SU-DHL-6 (cell line): ENCODE results near the gene ADGRB3.

Experiments
- H2AFZ ChIP-seq: fragments of 200-600 bp; sonication (generic); 2 replicates; pipeline ENCODE4 v1.6.1; 2014; ENCODE audit warnings: low read depth, mild to moderate bottlenecking, moderate library complexity, mixed read lengths, antibody characterized with exemption, low read length; ENCODE audit not compliant: severe bottlenecking
- H3F3A ChIP-seq: fragments of 200-600 bp; shearing (Covaris generic); 2 replicates; pipeline ENCODE4 v1.6.0; 2016; ENCODE audit warnings: antibody characterized with exemption, mild to moderate bottlenecking; ENCODE audit not compliant: insufficient read depth
- H3K27ac ChIP-seq: fragments of 200-600 bp; sonication (generic); 2 replicates; pipeline ENCODE4 v1.5.1; 2016; ENCODE audit warnings: low read depth, mild to moderate bottlenecking, low read length, moderate library complexity, mixed read lengths
- H3K27me3 ChIP-seq: fragments of 200-600 bp; sonication (generic), shearing (Covaris generic); 2 replicates; pipeline ENCODE4 v1.6.0; 2014; ENCODE audit warnings: mild to moderate bottlenecking, low read length
- H3K36me3 ChIP-seq: fragments of 200-600 bp; sonication (generic); 2 replicates; pipeline ENCODE4 v1.6.1; 2014; ENCODE audit warnings: mild to moderate bottlenecking, low read length, mixed read lengths
- H3K4me2 ChIP-seq: fragments of 300-600, 200-600 bp; shearing (Covaris generic), sonication (generic); 2 replicates; pipeline ENCODE4 v1.6.0; 2014; ENCODE audit warnings: low read length, low read depth, mild to moderate bottlenecking; ENCODE audit not compliant: poor library complexity, severe bottlenecking
- H3K4me3 ChIP-seq: fragments of 200-600 bp; sonication (generic); 2 replicates; pipeline ENCODE4 v1.5.1; 2014; ENCODE audit warnings: antibody characterized with exemption, low read length, mild to moderate bottlenecking, mixed read lengths; ENCODE audit not compliant: insufficient read depth, poor library complexity, severe bottlenecking
- H3K79me2 ChIP-seq: fragments of 200-600 bp; sonication (generic); 2 replicates; pipeline ENCODE4 v1.6.1; 2014; ENCODE audit warnings: mild to moderate bottlenecking, low read length, moderate library complexity; ENCODE audit not compliant: insufficient read depth
- H3K9ac ChIP-seq: fragments of 200-600 bp; sonication (generic); 2 replicates; pipeline ENCODE4 v1.7.0; 2014; ENCODE audit warnings: mild to moderate bottlenecking, low read length
- H3K9me2 ChIP-seq: fragments of 200-600 bp; sonication (generic); replicated peaks from 2 replicates; pipeline ENCODE4 v1.6.1; 2014; ENCODE audit warnings: low read length; ENCODE audit not compliant: insufficient read depth
- H3K9me3 ChIP-seq: fragments of 200-600 bp; sonication (generic); 2 replicates; pipeline ENCODE4 v1.6.1; 2014; ENCODE audit warnings: low read length, mixed read lengths; ENCODE audit not compliant: insufficient read depth
- H4K20me1 ChIP-seq: fragments of 200-600 bp; sonication (generic); 2 replicates; pipeline ENCODE4 v1.6.1; 2014; ENCODE audit warnings: low read depth, mild to moderate bottlenecking, antibody characterized with exemption, low read length, moderate library complexity, mixed read lengths
- CTCF ChIP-seq: fragments of 200-600 bp; sonication (generic); IDR thresholded peaks from one replicate; pipeline ENCODE4 v1.5.1; 2017; ENCODE audit warnings: antibody characterized with exemption, mild to moderate bottlenecking, low read length, moderate library complexity; ENCODE audit not compliant: insufficient read depth, poor library complexity, severe bottlenecking
- EZH2phosphoT487 ChIP-seq: fragments of 200-600 bp; sonication (generic), shearing (Covaris generic); conservative IDR thresholded peaks from 2 replicates; pipeline ENCODE4 v1.6.1; 2018; ENCODE audit warnings: mild to moderate bottlenecking, antibody characterized with exemption, low read length, moderate library complexity, mixed read lengths

ADGRB3 gene

GRCh38 chr6:68728159-68728979, 93.3 kb downstream of the ADGRB3 start:
- H3K4me3 ChIP-seq = no peak overlapping the region
- no peak for TF ChIP-seq EZH2phosphoT487
- no peak for TF ChIP-seq CTCF
- no peak overlapping the region for H2AFZ ChIP-seq
- H3F3A ChIP-seq = no peaks in the 10 kb centered on the region
- H3K4me2 ChIP-seq = no peak overlapping the region
- H3K9me2 ChIP-seq = no peaks in the 10 kb centered on the region
- no peaks in the 10 kb centered on the region for H3K27me3 ChIP-seq
- no peaks in the 10 kb centered on the region for H4K20me1 ChIP-seq
- H3K9ac ChIP-seq = no peak overlapping the region
- H3K79me2 ChIP-seq = no peaks in the 10 kb centered on the region
- H3K27ac ChIP-seq = no peak overlapping the region
- no peaks in the 10 kb centered on the region for H3K36me3 ChIP-seq
- H3K9me3 ChIP-seq = no peaks in the 10 kb centered on the region

DNA sequence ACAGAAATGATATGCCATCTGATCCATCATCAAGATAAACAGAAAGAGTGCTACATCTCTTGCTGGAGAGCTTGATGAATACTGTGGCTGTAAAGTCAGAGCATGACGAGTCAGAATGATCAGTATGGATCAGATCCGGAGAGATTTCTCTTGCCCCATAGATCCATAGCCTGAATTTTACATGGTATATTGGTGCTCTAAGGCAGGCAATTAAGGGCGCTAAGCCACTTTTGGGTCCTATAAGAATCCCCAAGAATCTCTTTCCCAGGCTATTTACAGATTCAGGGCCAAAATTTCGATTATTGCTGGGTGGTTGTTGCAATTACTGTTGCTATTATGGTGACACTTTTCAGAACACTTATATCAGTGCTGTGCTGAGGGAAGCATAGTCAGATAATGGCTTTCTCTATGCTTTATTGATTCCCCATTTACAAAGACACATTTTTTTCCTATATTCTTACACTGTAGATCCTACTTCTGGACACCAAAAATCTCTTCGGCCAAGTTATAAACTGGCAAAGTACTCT, 94.4 kb downstream of the ADGRB3 start:
- no peak for TF ChIP-seq CTCF
- no peak for TF ChIP-seq EZH2phosphoT487
- no peak overlapping the region for H3K4me3 ChIP-seq
- H3K9ac ChIP-seq = no peak overlapping the region

GRCh38 chr6:68730291-68731054, 95.4 kb downstream of the ADGRB3 start:
- H3K9ac ChIP-seq = no peak overlapping the region
- no peak for TF ChIP-seq CTCF
- no peak for TF ChIP-seq EZH2phosphoT487
- no peak overlapping the region for H2AFZ ChIP-seq
- H4K20me1 ChIP-seq = no peaks in the 10 kb centered on the region
- H3K9me3 ChIP-seq = no peaks in the 10 kb centered on the region
- H3K9me2 ChIP-seq = no peaks in the 10 kb centered on the region
- no peaks in the 10 kb centered on the region for H3K27me3 ChIP-seq
- no peak overlapping the region for H3K4me3 ChIP-seq
- no peak overlapping the region for H3K27ac ChIP-seq
- H3K36me3 ChIP-seq = no peaks in the 10 kb centered on the region
- H3F3A ChIP-seq = no peaks in the 10 kb centered on the region
- no peak overlapping the region for H3K4me2 ChIP-seq
- no peaks in the 10 kb centered on the region for H3K79me2 ChIP-seq

More for the DNA sequence above, 94.4 kb downstream of the ADGRB3 start:
- Histone ChIP-seq H2AFZ (no peak overlapping the region), H3K36me3 (no peaks in the 10 kb centered on the region), H3K27me3 (no peaks in the 10 kb centered on the region), H3F3A (no peaks in the 10 kb centered on the region), H3K4me2 (no peak overlapping the region), H3K27ac (no peak overlapping the region), H3K9me3 (no peaks in the 10 kb centered on the region), H3K79me2 (no peaks in the 10 kb centered on the region), H4K20me1 (no peaks in the 10 kb centered on the region), H3K9me2 (no peaks in the 10 kb centered on the region)
